Measurements from ENCODE around the gene NR3C2. TPM values are rescaled to one million over a fixed set of nuclear protein-coding genes. Genes with fewer than 3 reads are reported as not detected.

Gene NR3C2
- total and polyA plus RNA-seq, 3 donors from 2014 or later = 17.6 to 28.1 (median 19.9) TPM

GRCh38 chr4:148229028-148229427 is 213.2 kb downstream of the NR3C2 start:
- Histone ChIP-seq H3K27ac (no peak overlapping the region), H3K4me1 (peaks cover 5% of the 10 kb centered on the region), H3K9me3 (no peaks in the 10 kb centered on the region), H3K27me3 (no peaks in the 10 kb centered on the region), H3K4me3 (no peak overlapping the region), H3K36me3 (ENCODE audit: low read depth, missing control alignments) (no peaks in the 10 kb centered on the region)
- intact Hi-C loops (cut with DNase I; ENCODE audit: low total_unique reads) = no loop called here
- TF ChIP-seq CTCF (IDR thresholded peaks at IDR 0.05) = no peak
- TF ChIP-seq POLR2A (IDR thresholded peaks at IDR 0.05) = no peak
- 87 to 93% methylated on average over 4 of the region's 4 CpGs for WGBS, 2 donors
- no peak for DNase-seq

GRCh38 chr4:148227147-148227546 is 215.1 kb downstream of the NR3C2 start:
- intact Hi-C loops (cut with DNase I; ENCODE audit: low total_unique reads) = no loop called here
- TF ChIP-seq POLR2A (IDR thresholded peaks at IDR 0.05) (no peak), CTCF (IDR thresholded peaks at IDR 0.05) (no peak)
- WGBS, 2 donors = 83 to 88% methylated on average over 5 of the region's 5 CpGs
- Histone ChIP-seq H3K27me3 (no peaks in the 10 kb centered on the region), H3K4me3 (no peak overlapping the region), H3K9me3 (no peaks in the 10 kb centered on the region), H3K36me3 (ENCODE audit: low read depth, missing control alignments) (no peaks in the 10 kb centered on the region), H3K27ac (no peak overlapping the region), H3K4me1 (peaks cover 5% of the 10 kb centered on the region)
- DNase-seq = no peak

GRCh38 chr4:148226341-148226740 is 215.9 kb downstream of the NR3C2 start:
- H3K36me3 ChIP-seq (ENCODE audit: low read depth, missing control alignments) = no peaks in the 10 kb centered on the region
- H3K27me3 ChIP-seq = no peaks in the 10 kb centered on the region
- WGBS, 2 donors = 100% methylated on average over 1 of the region's 1 CpG
- no peaks in the 10 kb centered on the region for H3K9me3 ChIP-seq
- intact Hi-C loops (cut with DNase I; ENCODE audit: low total_unique reads) = no loop called here
- H3K4me3 ChIP-seq = no peak overlapping the region
- peaks cover 5% of the 10 kb centered on the region for H3K4me1 ChIP-seq
- TF ChIP-seq CTCF (IDR thresholded peaks at IDR 0.05) = no peak
- TF ChIP-seq POLR2A (IDR thresholded peaks at IDR 0.05) = no peak
- no peak overlapping the region for H3K27ac ChIP-seq
- no peak for DNase-seq

- H3K27me3 ChIP-seq = no peaks in the 10 kb centered on the region
- peaks cover 5% of the 10 kb centered on the region for H3K4me1 ChIP-seq
- no peak for TF ChIP-seq CTCF (IDR thresholded peaks at IDR 0.05)
- TF ChIP-seq POLR2A (IDR thresholded peaks at IDR 0.05) = no peak
- H3K9me3 ChIP-seq = no peaks in the 10 kb centered on the region
- no peak for DNase-seq
- H3K4me3 ChIP-seq = no peak overlapping the region
- WGBS, 2 donors = 83 to 84% methylated on average over 1 of the region's 1 CpG
- H3K36me3 ChIP-seq (ENCODE audit: low read depth, missing control alignments) = no peaks in the 10 kb centered on the region
- H3K27ac ChIP-seq = no peak overlapping the region
- intact Hi-C loops (cut with DNase I; ENCODE audit: low total_unique reads) = no loop called here
Observed at GRCh38 chr4:148225639-148226038, 216.6 kb downstream of the NR3C2 start.

- no peaks in the 10 kb centered on the region for H3K9me3 ChIP-seq
- 50 to 68% methylated on average over 3 of the region's 3 CpGs for WGBS, 2 donors
- no peaks in the 10 kb centered on the region for H3K36me3 ChIP-seq (ENCODE audit: low read depth, missing control alignments)
- intact Hi-C loops (cut with DNase I; ENCODE audit: low total_unique reads) = no loop called here
- no peak overlapping the region for H3K4me3 ChIP-seq
- TF ChIP-seq CTCF (IDR thresholded peaks at IDR 0.05) (no peak), POLR2A (IDR thresholded peaks at IDR 0.05) (no peak)
- peaks cover 5% of the 10 kb centered on the region for H3K4me1 ChIP-seq
- no peak for DNase-seq
- H3K27ac ChIP-seq = no peak overlapping the region
- H3K27me3 ChIP-seq = no peaks in the 10 kb centered on the region
Observed at GRCh38 chr4:148224476-148224875, 217.7 kb downstream of the NR3C2 start.

All from testis (tissue), 3 donors.